HT1080 (cell line): ENCODE results near the gene RUNX1. TPM values are rescaled to one million over a fixed set of nuclear protein-coding genes. Genes with fewer than 3 reads are reported as not detected.

Experiments used
- DNase-seq: peaks from one replicate; pipeline ENCODE4 v3.0.0-alpha.2; 2015; ENCODE audit warnings: low read depth
- total RNA-seq: library from RNA; depleted of rRNA; stranded (reverse); fragments of >200 nt; shearing (Covaris generic); gene quantifications from 2 replicates; pipeline ENCODE4 v1.2.3, GENCODE V29; 2014

RUNX1 gene
- total RNA-seq, 1 experiment from 2014 or later, result 31.3 TPM

GRCh38 chr21:34949499-34949898 is 99.6 kb downstream of the RUNX1 start:
- no peak for DNase-seq

- DNase-seq, result no peak
These were observed 100.1 kb downstream of the RUNX1 start for GRCh38 chr21:34949030-34949429.

- DNase-seq, result no peak
These were observed 100.9 kb downstream of the RUNX1 start for GRCh38 chr21:34948157-34948556.

GRCh38 chr21:34946916-34947534 is 102.1 kb downstream of the RUNX1 start:
- no peak for DNase-seq

- DNase-seq, result no peak
These were observed 102.7 kb downstream of the RUNX1 start for GRCh38 chr21:34946385-34946840.

GRCh38 chr21:34945288-34945687 is 103.8 kb downstream of the RUNX1 start:
- no peak for DNase-seq

- no peak for DNase-seq
These were observed 104.9 kb downstream of the RUNX1 start for GRCh38 chr21:34944015-34944755.

- no peak for DNase-seq
These were observed 106.2 kb downstream of the RUNX1 start for GRCh38 chr21:34942911-34943310.

- no peak for DNase-seq
These were observed 107.9 kb downstream of the RUNX1 start for GRCh38 chr21:34941162-34941561.

- no peak for DNase-seq
These were observed 109.3 kb downstream of the RUNX1 start for GRCh38 chr21:34939673-34940331.

GRCh38 chr21:34938089-34938764 is 110.9 kb downstream of the RUNX1 start:
- DNase-seq, result peak; percentile 56

GRCh38 chr21:34936883-34937563 is 112.1 kb downstream of the RUNX1 start:
- peak; percentile 64 for DNase-seq

GRCh38 chr21:34936371-34936789 is 112.7 kb downstream of the RUNX1 start:
- no peak for DNase-seq

GRCh38 chr21:34935898-34936297 is 113.2 kb downstream of the RUNX1 start:
- DNase-seq, result peak; percentile 10

GRCh38 chr21:34935452-34935851 is 113.7 kb downstream of the RUNX1 start:
- DNase-seq, result peak; percentile 17

- DNase-seq, result no peak
These were observed 114.8 kb downstream of the RUNX1 start for GRCh38 chr21:34934350-34934749.

GRCh38 chr21:34933609-34934335 is 115.3 kb downstream of the RUNX1 start:
- no peak for DNase-seq

- no peak for DNase-seq
These were observed 116.9 kb downstream of the RUNX1 start for GRCh38 chr21:34932233-34932632.

- no peak for DNase-seq
These were observed 118.1 kb downstream of the RUNX1 start for GRCh38 chr21:34930971-34931370.

- no peak for DNase-seq
These were observed 120.5 kb downstream of the RUNX1 start for GRCh38 chr21:34928637-34929036.

- no peak for DNase-seq
These were observed 121.1 kb downstream of the RUNX1 start for GRCh38 chr21:34927992-34928391.
